ENCODE data around the gene RNASE8. TPM values are rescaled to one million over a fixed set of nuclear protein-coding genes. Genes with fewer than 3 reads are reported as not detected.

RNASE8 gene
- total and polyA plus RNA-seq, 7 donors, result not detected

DNA sequence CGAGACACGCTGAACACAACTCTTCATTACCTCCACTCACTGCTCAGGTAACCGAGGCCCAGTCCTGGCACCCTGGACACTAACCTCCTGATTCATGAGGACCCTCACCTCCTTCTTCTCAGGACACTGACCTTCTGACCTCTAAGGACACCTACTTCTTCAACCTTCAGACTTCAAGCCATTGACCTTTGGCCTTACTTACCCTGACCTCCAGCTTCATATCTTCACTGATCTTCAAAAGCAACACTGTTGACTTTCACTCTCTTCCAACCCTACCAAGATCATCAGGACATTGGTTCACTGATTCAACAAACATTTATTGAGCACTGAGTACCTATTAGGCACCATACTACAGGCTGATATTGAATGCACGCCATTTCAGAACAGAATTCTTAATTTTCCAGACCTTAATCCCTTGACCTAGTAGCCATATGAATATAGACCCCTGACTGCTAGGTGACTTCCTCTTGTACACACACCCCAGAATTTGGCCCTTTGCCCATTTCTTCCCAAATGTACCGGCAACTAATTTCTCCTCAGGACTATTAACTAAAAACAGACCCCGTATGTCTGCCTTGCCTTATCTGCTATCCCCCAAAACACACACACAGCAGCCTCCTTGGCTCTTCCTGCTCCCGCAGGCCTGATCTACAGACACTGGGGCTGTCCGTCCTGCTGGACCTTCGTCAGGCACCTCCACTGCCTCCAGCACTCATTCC, 18.3 kb downstream of the RNASE8 start:
- Histone ChIP-seq H3K9me3 (no peaks in the 10 kb centered on the region), H3K27ac (no peak overlapping the region), H3K36me3 (ENCODE audit: insufficient read depth in 1 of 2, low read depth in 1 of 2) (peaks cover 4 to 81% of the 10 kb centered on the region in 2 donors), H3K4me3 (no peak overlapping the region), H3K27me3 (ENCODE audit: insufficient read depth in 3 of 3, low read length in 2 of 3) (no peaks in the 10 kb centered on the region), H3K4me1 (peaks cover 8% of the 10 kb centered on the region)
- intact Hi-C loops (cut with DNase I), result no loop called here
- TF ChIP-seq, protein P1, sequence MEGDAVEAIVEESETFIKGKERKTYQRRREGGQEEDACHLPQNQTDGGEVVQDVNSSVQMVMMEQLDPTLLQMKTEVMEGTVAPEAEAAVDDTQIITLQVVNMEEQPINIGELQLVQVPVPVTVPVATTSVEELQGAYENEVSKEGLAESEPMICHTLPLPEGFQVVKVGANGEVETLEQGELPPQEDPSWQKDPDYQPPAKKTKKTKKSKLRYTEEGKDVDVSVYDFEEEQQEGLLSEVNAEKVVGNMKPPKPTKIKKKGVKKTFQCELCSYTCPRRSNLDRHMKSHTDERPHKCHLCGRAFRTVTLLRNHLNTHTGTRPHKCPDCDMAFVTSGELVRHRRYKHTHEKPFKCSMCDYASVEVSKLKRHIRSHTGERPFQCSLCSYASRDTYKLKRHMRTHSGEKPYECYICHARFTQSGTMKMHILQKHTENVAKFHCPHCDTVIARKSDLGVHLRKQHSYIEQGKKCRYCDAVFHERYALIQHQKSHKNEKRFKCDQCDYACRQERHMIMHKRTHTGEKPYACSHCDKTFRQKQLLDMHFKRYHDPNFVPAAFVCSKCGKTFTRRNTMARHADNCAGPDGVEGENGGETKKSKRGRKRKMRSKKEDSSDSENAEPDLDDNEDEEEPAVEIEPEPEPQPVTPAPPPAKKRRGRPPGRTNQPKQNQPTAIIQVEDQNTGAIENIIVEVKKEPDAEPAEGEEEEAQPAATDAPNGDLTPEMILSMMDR (IDR thresholded peaks at IDR 0.05), result no peak
- no peak for DNase-seq
- 84 to 92% (median 90%) methylated on average over 9 of the region's 9 CpGs for WGBS, 3 donors
- no peak for ATAC-seq

DNA sequence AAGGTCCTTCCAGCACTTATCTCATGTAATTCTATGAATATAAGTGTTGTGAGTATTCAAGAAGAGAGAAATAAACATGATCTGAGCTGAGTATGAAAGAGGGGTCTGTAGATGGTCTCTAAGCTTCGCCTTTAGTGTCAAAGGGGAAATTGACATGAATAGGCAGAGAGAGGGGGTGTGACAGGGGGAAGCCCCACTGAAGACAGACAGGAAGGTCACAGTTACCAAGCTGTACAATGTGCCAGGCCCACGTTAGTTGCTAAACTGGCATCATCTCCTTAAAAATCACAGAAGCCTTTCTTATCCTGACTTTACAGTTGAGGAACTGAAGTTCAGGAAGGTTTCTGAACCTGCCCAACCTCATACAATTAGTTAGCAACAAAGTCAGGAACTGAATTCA, 20.1 kb downstream of the RNASE8 start:
- 87 to 99% (median 92%) methylated on average over 2 of the region's 2 CpGs for WGBS, 3 donors
- no peak for ATAC-seq
- Histone ChIP-seq H3K27ac (no peak overlapping the region), H3K27me3 (ENCODE audit: insufficient read depth in 3 of 3, low read length in 2 of 3) (no peaks in the 10 kb centered on the region), H3K9me3 (no peaks in the 10 kb centered on the region), H3K4me1 (no peaks in the 10 kb centered on the region), H3K36me3 (ENCODE audit: insufficient read depth in 1 of 2, low read depth in 1 of 2) (peaks cover 4 to 99% of the 10 kb centered on the region in 2 donors), H3K4me3 (no peak overlapping the region)
- TF ChIP-seq, protein P1 (IDR thresholded peaks at IDR 0.05), result no peak
- DNase-seq, result no peak
- intact Hi-C loops (cut with DNase I), result no loop called here

DNA sequence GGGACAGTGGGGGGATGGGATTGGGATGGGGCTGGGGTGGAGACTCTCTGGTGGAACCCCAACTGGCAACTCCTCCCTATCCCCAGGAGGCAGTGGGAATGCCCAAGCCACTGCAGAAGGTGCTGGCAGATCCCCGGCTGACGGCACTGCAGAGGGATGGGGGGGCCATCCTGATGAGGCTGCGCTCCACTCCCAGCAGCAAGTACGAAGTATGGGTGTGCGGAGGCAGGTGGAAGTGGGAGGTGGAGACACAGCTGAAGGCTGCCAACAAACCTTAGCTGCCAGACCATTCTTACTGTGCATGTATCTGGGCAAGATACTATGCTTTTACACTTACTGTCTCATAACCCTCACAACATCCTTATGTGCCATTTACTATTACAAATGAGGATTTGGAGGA, 20.7 kb downstream of the RNASE8 start:
- Histone ChIP-seq H3K4me1 (no peaks in the 10 kb centered on the region), H3K27ac (no peak overlapping the region), H3K9me3 (no peaks in the 10 kb centered on the region), H3K4me3 (no peak overlapping the region), H3K36me3 (ENCODE audit: insufficient read depth in 1 of 2, low read depth in 1 of 2) (peaks cover 4 to 98% of the 10 kb centered on the region in 2 donors), H3K27me3 (ENCODE audit: insufficient read depth in 3 of 3, low read length in 2 of 3) (no peaks in the 10 kb centered on the region)
- intact Hi-C loops (cut with DNase I), result no loop called here
- 84 to 91% (median 87%) methylated on average over 5 of the region's 5 CpGs for WGBS, 3 donors
- ATAC-seq (no peak), DNase-seq (no peak)
- TF ChIP-seq, protein P1 (IDR thresholded peaks at IDR 0.05), result no peak

DNA sequence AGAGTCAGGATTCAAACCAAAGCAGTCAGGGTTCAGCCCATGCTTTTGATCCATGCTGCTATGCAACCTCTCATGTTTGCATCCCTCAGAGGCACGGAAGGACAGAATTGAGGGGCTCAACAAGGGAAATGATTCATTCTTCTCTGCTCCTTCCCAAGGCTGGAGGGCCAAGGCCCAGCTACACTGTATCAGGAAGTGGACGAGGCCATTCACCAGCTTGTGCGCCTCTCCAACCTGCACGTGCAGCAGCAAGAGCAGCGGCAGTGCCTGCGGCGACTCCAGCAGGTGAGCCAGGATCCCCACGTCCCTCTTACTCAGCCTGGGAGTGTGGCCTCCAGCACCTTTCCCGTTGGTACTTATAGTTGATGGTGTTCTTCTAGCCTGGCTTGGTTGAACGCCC, 21.1 kb downstream of the RNASE8 start:
- Histone ChIP-seq H3K27ac (no peak overlapping the region), H3K36me3 (ENCODE audit: insufficient read depth in 1 of 2, low read depth in 1 of 2) (peaks cover 4 to 97% of the 10 kb centered on the region in 2 donors), H3K4me3 (no peak overlapping the region), H3K9me3 (no peaks in the 10 kb centered on the region), H3K27me3 (ENCODE audit: insufficient read depth in 3 of 3, low read length in 2 of 3) (no peaks in the 10 kb centered on the region), H3K4me1 (no peaks in the 10 kb centered on the region)
- no peak for DNase-seq
- ATAC-seq, result no peak
- TF ChIP-seq, protein P1 (IDR thresholded peaks at IDR 0.05), result no peak
- intact Hi-C loops (cut with DNase I), result no loop called here
- WGBS, 3 donors, result 87 to 94% (median 88%) methylated on average over 10 of the region's 10 CpGs
